Fibroblast of mammary gland (primary cell): ENCODE data around the gene CYFIP1.
"Not testable (repeated sequence)": the region's sequence is repeated elsewhere in the genome, so short reads cannot be mapped to it uniquely, and the experiment has no call there.

Experiments used
- DNase-seq: peaks from one replicate; pipeline ENCODE4 v3.0.0-alpha.2; 2010; ENCODE audit warnings: low read depth
- H3K4me3 ChIP-seq: 2 replicates; pipeline ENCODE4 v1.5.1; 2011; ENCODE audit warnings: low read depth, mild to moderate bottlenecking, low read length, moderate library complexity; ENCODE audit not compliant: control insufficient read depth
- CTCF ChIP-seq: conservative IDR thresholded peaks from 2 replicates; pipeline ENCODE4 v1.5.1; 2011; ENCODE audit warnings: low read depth, low read length, inconsistent platforms; ENCODE audit not compliant: control insufficient read depth, insufficient read depth

CYFIP1 gene

DNA sequence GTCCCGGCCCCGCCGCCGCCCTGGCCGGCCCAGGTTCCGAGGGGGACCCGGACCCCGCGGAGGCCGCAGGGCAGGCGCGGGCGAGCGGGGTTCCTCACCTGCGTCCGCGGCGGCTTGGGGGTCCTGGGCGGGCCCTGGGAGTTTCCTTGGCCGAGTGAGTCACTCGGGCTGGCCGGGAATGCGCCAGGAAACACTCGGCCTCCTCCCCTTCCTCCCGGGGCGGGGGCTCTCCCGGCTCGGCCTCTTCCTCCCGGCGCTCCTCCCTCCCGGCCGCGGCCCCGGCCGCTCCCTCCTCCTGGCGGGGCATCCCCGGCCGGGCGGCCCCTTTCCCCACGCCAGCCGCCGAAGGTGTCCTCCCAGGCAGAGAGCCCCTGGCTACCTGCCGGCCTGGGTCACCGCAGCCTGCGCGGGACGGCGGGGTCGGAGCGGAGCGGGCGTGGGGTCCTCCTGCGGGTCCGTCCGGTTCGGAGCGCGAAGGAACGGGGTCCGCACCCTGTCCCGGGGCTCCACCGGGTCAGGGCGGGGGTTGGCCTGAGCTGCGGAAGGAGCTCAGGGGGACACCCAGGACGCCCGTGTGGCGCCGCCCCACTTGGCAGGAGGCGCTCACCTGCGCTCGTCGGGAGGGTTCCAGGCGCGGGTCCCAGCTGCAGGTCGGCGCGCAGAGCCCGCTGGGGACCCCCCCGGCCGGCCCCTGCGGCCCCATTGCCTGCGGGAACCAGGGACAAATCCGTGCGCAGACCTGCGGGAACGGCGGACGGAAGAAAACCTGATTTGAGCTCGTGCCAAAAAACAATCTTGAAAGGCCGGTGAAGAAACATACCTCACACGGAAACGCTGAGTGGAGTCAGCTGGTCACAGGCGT lies at the start of gene CYFIP1:
CYFIP1 (minus strand) TSS at position 180 of the 862 bp plus-strand sequence. CDS start 33,083 bp downstream, outside the sequence.
- DNase-seq, result peak; percentile 80
- no peak for TF ChIP-seq CTCF
- peak within 1 kb of the TSS; percentile 77 for H3K4me3 ChIP-seq

DNA sequence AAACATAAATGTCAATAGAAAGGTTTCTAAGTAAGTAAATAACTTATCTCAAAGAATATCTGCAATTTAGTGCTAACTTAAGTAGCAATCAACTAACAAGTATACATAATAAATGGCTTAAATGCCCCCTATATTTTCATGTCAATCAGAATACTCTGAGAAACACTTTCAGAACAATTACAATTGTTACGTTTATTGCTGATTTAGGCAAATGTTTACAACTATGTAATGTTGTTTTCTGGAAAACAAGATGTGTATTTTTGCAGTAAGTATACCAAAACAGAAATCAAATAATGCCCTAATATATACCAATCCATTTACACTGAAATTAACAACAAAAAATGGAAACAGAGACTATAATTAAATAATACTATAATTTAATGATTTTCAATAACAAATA lies 46.0 kb upstream of the CYFIP1 start:
- DNase-seq, result no peak
- H3K4me3 ChIP-seq, result no peak overlapping the region
- no peak for TF ChIP-seq CTCF

DNA sequence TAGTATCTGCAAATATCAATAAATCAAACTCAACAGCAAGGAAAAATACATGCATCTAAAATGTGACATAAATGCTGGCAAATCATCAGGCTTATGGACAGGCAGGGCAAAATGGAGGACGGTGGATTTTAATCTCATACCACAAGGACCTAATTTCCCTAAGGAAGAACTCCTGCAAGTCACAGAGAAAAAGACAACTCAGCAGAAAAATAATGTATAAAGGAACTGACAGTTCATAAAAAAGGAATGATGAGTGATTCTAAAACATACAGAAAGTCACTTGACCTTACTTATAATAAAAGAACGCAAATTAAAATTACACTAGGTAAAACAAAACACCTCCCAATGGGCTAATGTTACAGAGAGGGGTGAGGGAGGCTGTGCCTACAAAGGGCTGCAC lies 42.0 kb upstream of the CYFIP1 start:
- no peak for TF ChIP-seq CTCF
- H3K4me3 ChIP-seq, result no peak overlapping the region
- no peak for DNase-seq

GRCh38 chr15:23014394-23015000 lies 34.3 kb upstream of the CYFIP1 start:
- H3K4me3 ChIP-seq, result no peak overlapping the region
- TF ChIP-seq CTCF, result no peak
- no peak for DNase-seq

DNA sequence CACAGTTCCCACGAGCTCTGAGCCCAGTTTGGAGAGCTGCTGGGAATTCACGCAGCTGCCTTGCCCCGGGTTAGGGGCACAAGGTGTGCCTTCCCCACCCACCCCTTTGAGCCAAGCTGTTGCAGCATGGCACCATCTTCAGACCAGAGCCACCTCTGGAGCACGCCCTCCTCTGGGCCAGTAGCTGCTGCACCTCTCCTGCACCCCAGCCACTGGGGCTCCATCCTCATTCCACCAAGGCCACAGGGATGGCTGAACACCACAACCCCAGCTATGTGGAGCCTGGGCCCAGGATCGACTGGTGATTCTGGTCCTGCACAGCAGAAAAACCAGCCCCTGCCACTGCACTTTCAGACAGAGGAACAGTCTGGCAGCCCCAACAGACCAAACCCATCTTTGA lies 33.5 kb upstream of the CYFIP1 start:
- no peak overlapping the region for H3K4me3 ChIP-seq
- TF ChIP-seq CTCF, result no peak
- DNase-seq, result no peak

GRCh38 chr15:23012616-23013015 lies 32.4 kb upstream of the CYFIP1 start:
- H3K4me3 ChIP-seq, DNase-seq: not testable (repeated sequence)

GRCh38 chr15:23003736-23004135 lies 23.6 kb upstream of the CYFIP1 start:
- no peak for DNase-seq
- no peak for TF ChIP-seq CTCF
- no peak overlapping the region for H3K4me3 ChIP-seq
